ENCODE data around the gene SH3D19. TPM values are rescaled to one million over a fixed set of nuclear protein-coding genes. Genes with fewer than 3 reads are reported as not detected.
"Not testable (repeated sequence)": the region's sequence is repeated elsewhere in the genome, so short reads cannot be mapped to it uniquely, and the experiment has no call there.

SH3D19 gene
- total and polyA plus RNA-seq, 4 donors = 44.1 to 110 (median 59.4) TPM

GRCh38 chr4:151139814-151140213, 185.6 kb downstream of the SH3D19 start:
- Histone ChIP-seq H3K4me1 (ENCODE audit: control insufficient read depth in 1 of 2, insufficient read depth in 2 of 2, low read length in 2 of 2) (no peaks in the 10 kb centered on the region), H3K4me3 (ENCODE audit: low read length in 2 of 2) (no peak overlapping the region), H3K9me3 (ENCODE audit: control insufficient read depth, low read length) (no peaks in the 10 kb centered on the region), H3K27me3 (ENCODE audit: control insufficient read depth in 1 of 2, insufficient read depth in 2 of 2, low read length in 1 of 2) (no peaks in the 10 kb centered on the region), H3K27ac (ENCODE audit: low read depth in 1 of 2, low read length in 2 of 2) (no peak overlapping the region), H3K36me3 (ENCODE audit: control insufficient read depth in 1 of 2, insufficient read depth in 2 of 2, low read length in 1 of 2) (peaks cover 3 to 8% of the 10 kb centered on the region in 2 donors)
- WGBS, 2 donors = 88 to 92% methylated on average over 1 of the region's 1 CpG
- DNase-seq (no peak), ATAC-seq (ENCODE audit: low FRiP score) (no peak)
- intact Hi-C loops (cut with DNase I) = no loop called here

GRCh38 chr4:151136048-151136447, 189.4 kb downstream of the SH3D19 start:
- H3K27me3 ChIP-seq (ENCODE audit: control insufficient read depth in 1 of 2, insufficient read depth in 2 of 2, low read length in 1 of 2); ATAC-seq (ENCODE audit: low FRiP score); intact Hi-C loops (cut with DNase I); H3K9me3 ChIP-seq (ENCODE audit: control insufficient read depth, low read length); DNase-seq; H3K27ac ChIP-seq (ENCODE audit: low read depth in 1 of 2, low read length in 2 of 2); H3K4me1 ChIP-seq (ENCODE audit: control insufficient read depth in 1 of 2, insufficient read depth in 2 of 2, low read length in 2 of 2); H3K4me3 ChIP-seq (ENCODE audit: low read length in 2 of 2); H3K36me3 ChIP-seq (ENCODE audit: control insufficient read depth in 1 of 2, insufficient read depth in 2 of 2, low read length in 1 of 2): not testable (repeated sequence)
- 93 to 94% methylated on average over 3 of the region's 3 CpGs for WGBS, 2 donors

GRCh38 chr4:151133311-151133710, 192.1 kb downstream of the SH3D19 start:
- Histone ChIP-seq H3K27ac (ENCODE audit: low read depth in 1 of 2, low read length in 2 of 2) (no peak overlapping the region), H3K4me3 (ENCODE audit: low read length in 2 of 2) (no peak overlapping the region), H3K9me3 (ENCODE audit: control insufficient read depth, low read length) (no peaks in the 10 kb centered on the region), H3K27me3 (ENCODE audit: control insufficient read depth in 1 of 2, insufficient read depth in 2 of 2, low read length in 1 of 2) (no peaks in the 10 kb centered on the region), H3K36me3 (ENCODE audit: control insufficient read depth in 1 of 2, insufficient read depth in 2 of 2, low read length in 1 of 2) (peaks cover 5 to 8% of the 10 kb centered on the region in 2 donors), H3K4me1 (ENCODE audit: control insufficient read depth in 1 of 2, insufficient read depth in 2 of 2, low read length in 2 of 2) (no peaks in the 10 kb centered on the region)
- ATAC-seq (ENCODE audit: low FRiP score) (no peak), DNase-seq (no peak)
- 89 to 90% methylated on average over 5 of the region's 5 CpGs for WGBS, 2 donors
- intact Hi-C loops (cut with DNase I) = no loop called here

GRCh38 chr4:151129796-151130195, 195.6 kb downstream of the SH3D19 start:
- 87 to 88% methylated on average over 1 of the region's 1 CpG for WGBS, 2 donors
- intact Hi-C loops (cut with DNase I) = no loop called here
- Histone ChIP-seq H3K27me3 (ENCODE audit: control insufficient read depth in 1 of 2, insufficient read depth in 2 of 2, low read length in 1 of 2) (no peaks in the 10 kb centered on the region), H3K4me3 (ENCODE audit: low read length in 2 of 2) (no peak overlapping the region), H3K9me3 (ENCODE audit: control insufficient read depth, low read length) (no peaks in the 10 kb centered on the region), H3K36me3 (ENCODE audit: control insufficient read depth in 1 of 2, insufficient read depth in 2 of 2, low read length in 1 of 2) (peaks cover 8 to 9% of the 10 kb centered on the region in 2 donors), H3K4me1 (ENCODE audit: control insufficient read depth in 1 of 2, insufficient read depth in 2 of 2, low read length in 2 of 2) (no peaks in the 10 kb centered on the region), H3K27ac (ENCODE audit: low read depth in 1 of 2, low read length in 2 of 2) (no peak overlapping the region)
- no peak for ATAC-seq (ENCODE audit: low FRiP score)
- no peak for DNase-seq

- 40% methylated on average over 14 of the region's 14 CpGs for WGBS, 2 donors
- Histone ChIP-seq H3K36me3 (ENCODE audit: control insufficient read depth in 1 of 2, insufficient read depth in 2 of 2, low read length in 1 of 2) (peaks cover 0 to 6% of the 10 kb centered on the region in 2 donors), H3K9me3 (ENCODE audit: control insufficient read depth, low read length) (no peaks in the 10 kb centered on the region), H3K27me3 (ENCODE audit: control insufficient read depth in 1 of 2, insufficient read depth in 2 of 2, low read length in 1 of 2) (no peaks in the 10 kb centered on the region), H3K27ac (ENCODE audit: low read depth in 1 of 2, low read length in 2 of 2) (no peak overlapping the region), H3K4me1 (ENCODE audit: control insufficient read depth in 1 of 2, insufficient read depth in 2 of 2, low read length in 2 of 2) (no peaks in the 10 kb centered on the region), H3K4me3 (ENCODE audit: low read length in 2 of 2) (no peak overlapping the region)
- ATAC-seq (ENCODE audit: low FRiP score) = peak; percentile 84
- intact Hi-C loops (cut with DNase I) = loop anchor here (5.0 to 10.0 kb wide), 2 partner anchors 245 to 247 kb away; no protein-coding TSS in a partner anchor
- DNase-seq = peak in 1 of 2 donors; percentile 55
Measured at GRCh38 chr4:151117371-151117962, 207.9 kb downstream of the SH3D19 start.

GRCh38 chr4:151114986-151115385, 210.4 kb downstream of the SH3D19 start:
- intact Hi-C loops (cut with DNase I) = loop anchor here (5.0 to 10.0 kb wide), 2 partner anchors 247 to 250 kb away; no protein-coding TSS in a partner anchor
- ATAC-seq (ENCODE audit: low FRiP score) (no peak), DNase-seq (no peak)
- H3K4me3 ChIP-seq (ENCODE audit: low read length in 2 of 2) = no peak overlapping the region
- H3K27me3 ChIP-seq (ENCODE audit: control insufficient read depth in 1 of 2, insufficient read depth in 2 of 2, low read length in 1 of 2) = no peaks in the 10 kb centered on the region
- H3K36me3 ChIP-seq (ENCODE audit: control insufficient read depth in 1 of 2, insufficient read depth in 2 of 2, low read length in 1 of 2) = peaks cover 0 to 6% of the 10 kb centered on the region in 2 donors
- no peaks in the 10 kb centered on the region for H3K4me1 ChIP-seq (ENCODE audit: control insufficient read depth in 1 of 2, insufficient read depth in 2 of 2, low read length in 2 of 2)
- no peaks in the 10 kb centered on the region for H3K9me3 ChIP-seq (ENCODE audit: control insufficient read depth, low read length)
- no peak overlapping the region for H3K27ac ChIP-seq (ENCODE audit: low read depth in 1 of 2, low read length in 2 of 2)
- WGBS, 2 donors = 71 to 75% methylated on average over 5 of the region's 5 CpGs

GRCh38 chr4:151114338-151114737, 211.1 kb downstream of the SH3D19 start:
- Histone ChIP-seq H3K27ac (ENCODE audit: low read depth in 1 of 2, low read length in 2 of 2) (no peak overlapping the region), H3K9me3 (ENCODE audit: control insufficient read depth, low read length) (no peaks in the 10 kb centered on the region), H3K36me3 (ENCODE audit: control insufficient read depth in 1 of 2, insufficient read depth in 2 of 2, low read length in 1 of 2) (no peaks in the 10 kb centered on the region), H3K27me3 (ENCODE audit: control insufficient read depth in 1 of 2, insufficient read depth in 2 of 2, low read length in 1 of 2) (no peaks in the 10 kb centered on the region), H3K4me1 (ENCODE audit: control insufficient read depth in 1 of 2, insufficient read depth in 2 of 2, low read length in 2 of 2) (no peaks in the 10 kb centered on the region), H3K4me3 (ENCODE audit: low read length in 2 of 2) (no peak overlapping the region)
- ATAC-seq (ENCODE audit: low FRiP score) (no peak), DNase-seq (no peak)
- WGBS, 2 donors = 18 to 22% methylated on average over 3 of the region's 3 CpGs
- intact Hi-C loops (cut with DNase I) = loop anchor here in 1 of 2 donors (10.0 kb wide), 1 partner anchor 250 kb away; no protein-coding TSS in a partner anchor

- peaks cover 0 to 2% of the 10 kb centered on the region in 2 donors for H3K4me1 ChIP-seq (ENCODE audit: control insufficient read depth in 1 of 2, insufficient read depth in 2 of 2, low read length in 2 of 2)
- intact Hi-C loops (cut with DNase I) = loop anchor here in 1 of 2 donors (10.0 kb wide), 1 partner anchor 255 kb away; no protein-coding TSS in a partner anchor
- H3K4me3 ChIP-seq (ENCODE audit: low read length in 2 of 2) = no peak overlapping the region
- no peaks in the 10 kb centered on the region for H3K27me3 ChIP-seq (ENCODE audit: control insufficient read depth in 1 of 2, insufficient read depth in 2 of 2, low read length in 1 of 2)
- H3K27ac ChIP-seq (ENCODE audit: low read depth in 1 of 2, low read length in 2 of 2) = no peak overlapping the region
- H3K9me3 ChIP-seq (ENCODE audit: control insufficient read depth, low read length) = no peaks in the 10 kb centered on the region
- ATAC-seq (ENCODE audit: low FRiP score) (no peak), DNase-seq (no peak)
- WGBS, 2 donors = 97 to 98% methylated on average over 3 of the region's 3 CpGs
- no peaks in the 10 kb centered on the region for H3K36me3 ChIP-seq (ENCODE audit: control insufficient read depth in 1 of 2, insufficient read depth in 2 of 2, low read length in 1 of 2)
Measured at GRCh38 chr4:151110236-151110635, 215.2 kb downstream of the SH3D19 start.

GRCh38 chr4:151107063-151107462, 218.3 kb downstream of the SH3D19 start:
- H3K36me3 ChIP-seq (ENCODE audit: control insufficient read depth in 1 of 2, insufficient read depth in 2 of 2, low read length in 1 of 2) = peaks cover 0 to 2% of the 10 kb centered on the region in 2 donors
- intact Hi-C loops (cut with DNase I) = no loop called here
- no peak overlapping the region for H3K4me3 ChIP-seq (ENCODE audit: low read length in 2 of 2)
- DNase-seq (no peak), ATAC-seq (ENCODE audit: low FRiP score) (no peak)
- 96 to 100% methylated on average over 3 of the region's 3 CpGs for WGBS, 2 donors
- H3K27ac ChIP-seq (ENCODE audit: low read depth in 1 of 2, low read length in 2 of 2) = no peak overlapping the region
- H3K4me1 ChIP-seq (ENCODE audit: control insufficient read depth in 1 of 2, insufficient read depth in 2 of 2, low read length in 2 of 2) = peaks cover 0 to 2% of the 10 kb centered on the region in 2 donors
- H3K9me3 ChIP-seq (ENCODE audit: control insufficient read depth, low read length) = no peaks in the 10 kb centered on the region
- H3K27me3 ChIP-seq (ENCODE audit: control insufficient read depth in 1 of 2, insufficient read depth in 2 of 2, low read length in 1 of 2) = no peaks in the 10 kb centered on the region
